Esophagus squamous epithelium (tissue), 4 donors: ENCODE data around the gene EPB41L4B.

ENCODE experiments used
- CTCF ChIP-seq, 6 experiments: fragments of 450-650 bp in 4 of 6; fragments of 200-600 bp in 2 of 6; sonication (generic) in 2 of 6; IDR thresholded peaks; one replicate each; pipeline ENCODE4 v1.5.1; 2016 to 2019; ENCODE audit warnings: antibody characterized with exemption in 6 of 6, mild to moderate bottlenecking in 4 of 6, moderate library complexity in 4 of 6
- POLR2A ChIP-seq, 4 donors: fragments of 450-650 bp; IDR thresholded peaks; one replicate each; pipeline ENCODE4 v1.6.1; 2017; ENCODE audit warnings: antibody characterized with exemption in 4 of 4, mild to moderate bottlenecking in 4 of 4, moderate library complexity in 3 of 4

GRCh38 chr9:109349421-109349846 is 28.6 kb upstream of the EPB41L4B start:
- TF ChIP-seq POLR2A (IDR thresholded peaks at IDR 0.05) (no peak), CTCF (IDR thresholded peaks at IDR 0.05) (no peak)
